Aorta (tissue), 5 donors: ENCODE data around the gene PCDHGB1. TPM values are rescaled to one million over a fixed set of nuclear protein-coding genes. Genes with fewer than 3 reads are reported as not detected.
"Not testable (repeated sequence)": the region's sequence is repeated elsewhere in the genome, so short reads cannot be mapped to it uniquely, and the experiment has no call there.

Experiments
- ATAC-seq: fragments of 200-7000 bp; cut with Tn5 transposase; one replicate; pipeline ENCODE4 v1.9.1; 2022; ENCODE audit warnings: moderate library complexity; ENCODE audit not compliant: low FRiP score
- DNase-seq, 2 donors: peaks; one replicate each; pipeline ENCODE4 v3.0.0-alpha.2; 2020
- H3K27ac ChIP-seq, 2 donors: one replicate each; pipeline ENCODE4 v1.5.1; 2013; ENCODE audit warnings: low read length in 2 of 2, mild to moderate bottlenecking in 2 of 2, moderate library complexity in 2 of 2, control low read depth in 1 of 2, inconsistent platforms in 1 of 2, low read depth in 1 of 2
- H3K27me3 ChIP-seq, 2 donors: one replicate each; pipeline ENCODE4 v1.6.1; 2013; ENCODE audit warnings: control low read depth in 1 of 2, low read length in 1 of 2, mild to moderate bottlenecking in 1 of 2, moderate library complexity in 1 of 2; ENCODE audit not compliant: insufficient read depth in 2 of 2, control insufficient read depth in 1 of 2
- H3K36me3 ChIP-seq, 2 donors: one replicate each; pipeline ENCODE4 v1.6.1; 2013; ENCODE audit warnings: control low read depth in 1 of 2, low read length in 1 of 2, mild to moderate bottlenecking in 1 of 2; ENCODE audit not compliant: insufficient read depth in 2 of 2, control insufficient read depth in 1 of 2
- H3K4me1 ChIP-seq, 2 donors: one replicate each; pipeline ENCODE4 v1.6.1; 2013; ENCODE audit warnings: low read length in 2 of 2, control low read depth in 1 of 2, mild to moderate bottlenecking in 1 of 2, moderate library complexity in 1 of 2; ENCODE audit not compliant: insufficient read depth in 2 of 2, control insufficient read depth in 1 of 2
- H3K4me3 ChIP-seq, 2 donors: one replicate each; pipeline ENCODE4 v1.5.1; 2013; ENCODE audit warnings: low read length in 2 of 2, control low read depth in 1 of 2, mild to moderate bottlenecking in 1 of 2
- H3K9me3 ChIP-seq: one replicate; pipeline ENCODE4 v1.6.1; 2013; ENCODE audit warnings: mild to moderate bottlenecking, low read length; ENCODE audit not compliant: control insufficient read depth
- WGBS, 2 donors: extraction: QIAGEN DNeasy Blood & Tissue Kit; methylation state at CpG; one replicate each; pipeline ENCODE4 v1.1.7; 2013; 5-methylcytosine and 5-hydroxymethylcytosine counted together
- intact Hi-C, 2 donors: fragments of 100-400 bp; cut with DNase I; formaldehyde crosslinking; loops; one replicate each; pipeline versions ENCODE4 v1.14.2 to v1.15.0; 2022
- polyA plus RNA-seq, 2 donors: library from polyadenylated mRNA; stranded (reverse); fragments of 200-250 nt; gene quantifications; one replicate each; pipeline ENCODE4 v1.2.3, GENCODE V29; 2013
- total RNA-seq, 2 donors: library from RNA; stranded (reverse); fragmentation: NEBNext Ultra II Directional; extraction: Animal tissue kit (Norgen Biotek cat#: 25700); gene quantifications; one replicate each; pipeline ENCODE4 v1.2.1, GENCODE V29; 2021
- donor health status: healthy with polysubstance abuse.
- donor health status: Bipolar disorder and iron deficiency.
- donor health status: DM: no; HTN: no; CAD: no.
- donor health status: DM: no; HTN: no; CAD: no.
- donor health status: DM: yes; HTN: yes; CAD: no.

PCDHGB1 gene
- total and polyA plus RNA-seq, 4 donors = 0.75 to 6.5 (median 2.2) TPM

GRCh38 chr5:141322261-141322660 lies 27.6 kb upstream of the PCDHGB1 start:
- ATAC-seq = no peak
- no peaks in the 10 kb centered on the region for H3K27me3 ChIP-seq
- H3K4me3 ChIP-seq = no peak overlapping the region
- H3K27ac ChIP-seq = no peak overlapping the region
- peaks cover 0 to 2% of the 10 kb centered on the region in 2 donors for H3K4me1 ChIP-seq
- WGBS, 2 donors = 85 to 91% methylated on average over 3 of the region's 3 CpGs
- no peak for DNase-seq
- H3K36me3 ChIP-seq = peaks cover 1 to 5% of the 10 kb centered on the region in 2 donors
- H3K9me3 ChIP-seq = peaks cover 8% of the 10 kb centered on the region
- intact Hi-C loops = loop anchor here (5.0 to 10.0 kb wide), 2 partner anchors 77 to 240 kb away; partner anchors contain the start of gene PCDHB15 (in 1 of the 2)

- no peak overlapping the region for H3K27ac ChIP-seq
- peaks cover 14% of the 10 kb centered on the region for H3K9me3 ChIP-seq
- H3K4me1 ChIP-seq = peaks cover 0 to 2% of the 10 kb centered on the region in 2 donors
- 7 to 9% methylated on average over 27 of the region's 27 CpGs for WGBS, 2 donors
- DNase-seq (peak; percentile 81 to 83), ATAC-seq (peak; percentile 68)
- H3K4me3 ChIP-seq = peak overlapping the region; percentile 28 to 52
- intact Hi-C loops = loop anchor here in 1 of 2 donors (10.0 kb wide), 1 partner anchor 81 kb away; the partner anchor contains the start of gene PCDHB15
- no peaks in the 10 kb centered on the region for H3K36me3 ChIP-seq
- no peaks in the 10 kb centered on the region for H3K27me3 ChIP-seq
Measured at GRCh38 chr5:141326088-141326854, 23.6 kb upstream of the PCDHGB1 start.

- no peaks in the 10 kb centered on the region for H3K4me1 ChIP-seq
- ATAC-seq (no peak), DNase-seq (no peak)
- peaks cover 0 to 2% of the 10 kb centered on the region in 2 donors for H3K27me3 ChIP-seq
- intact Hi-C loops = loop anchor here in 1 of 2 donors (10.0 kb wide), 1 partner anchor 83 kb away; the partner anchor contains the start of gene PCDHB15
- H3K27ac ChIP-seq = no peak overlapping the region
- no peaks in the 10 kb centered on the region for H3K36me3 ChIP-seq
- WGBS, 2 donors = 79 to 85% methylated on average over 8 of the region's 8 CpGs
- H3K9me3 ChIP-seq = peaks cover 24% of the 10 kb centered on the region
- H3K4me3 ChIP-seq = no peak overlapping the region
Measured at GRCh38 chr5:141328231-141328630, 21.7 kb upstream of the PCDHGB1 start.

GRCh38 chr5:141330299-141331080 lies 19.4 kb upstream of the PCDHGB1 start, which contains the start of gene PCDHGA1:
Gene PCDHGA1, plus strand, starts transcription at chr5:141330514.
- Histone ChIP-seq H3K4me1 (no peaks in the 10 kb centered on the region), H3K4me3 (no peak within 1 kb of the TSS), H3K27ac (no peak within 1 kb of the TSS), H3K36me3 (no peaks in the 10 kb centered on the region), H3K9me3 (peaks cover 28% of the 10 kb centered on the region), H3K27me3 (peaks cover 0 to 2% of the 10 kb centered on the region in 2 donors)
- intact Hi-C loops = no loop called here
- 17 to 23% methylated on average over 21 of the region's 21 CpGs for WGBS, 2 donors
- DNase-seq (no peak), ATAC-seq (no peak)

GRCh38 chr5:141332571-141332970 lies 17.3 kb upstream of the PCDHGB1 start:
- intact Hi-C loops, H3K4me3 ChIP-seq: not testable (repeated sequence)

GRCh38 chr5:141338538-141339306 lies 11.2 kb upstream of the PCDHGB1 start, which contains the start of gene PCDHGA2:
Gene PCDHGA2, plus strand, starts transcription at chr5:141338760.
- intact Hi-C loops = loop anchor here in 1 of 2 donors (5.0 kb wide), 1 partner anchor 224 kb away; no protein-coding TSS in a partner anchor

More at GRCh38 chr5:141332571-141332970, 17.3 kb upstream of the PCDHGB1 start:
- DNase-seq, ATAC-seq, H3K27me3 ChIP-seq, H3K4me1 ChIP-seq, H3K27ac ChIP-seq, H3K36me3 ChIP-seq: not testable (repeated sequence)
- peaks cover 28% of the 10 kb centered on the region for H3K9me3 ChIP-seq
- WGBS, 2 donors = 23 to 32% methylated on average over 33 to 39 of the region's 39 CpGs

GRCh38 chr5:141340781-141341354 lies 9.0 kb upstream of the PCDHGB1 start:
- ATAC-seq, H3K27me3 ChIP-seq, DNase-seq, H3K36me3 ChIP-seq, intact Hi-C loops, H3K4me1 ChIP-seq, H3K27ac ChIP-seq: not testable (repeated sequence)
- Histone ChIP-seq H3K4me3 (peak overlapping the region in 1 of 2 donors; percentile 15), H3K9me3 (peaks cover 38% of the 10 kb centered on the region)
- WGBS, 2 donors = 38 to 57% methylated on average over 30 to 45 of the region's 45 CpGs

More at GRCh38 chr5:141338538-141339306, 11.2 kb upstream of the PCDHGB1 start, which contains the start of gene PCDHGA2:
- ATAC-seq (peak; percentile 68), DNase-seq (no peak)
- Histone ChIP-seq H3K4me3 (no peak within 1 kb of the TSS), H3K27me3 (peaks cover 0 to 1% of the 10 kb centered on the region in 2 donors), H3K4me1 (no peaks in the 10 kb centered on the region), H3K27ac (no peak within 1 kb of the TSS), H3K9me3 (peaks cover 26% of the 10 kb centered on the region), H3K36me3 (no peaks in the 10 kb centered on the region)
- 4 to 9% methylated on average over 27 of the region's 27 CpGs for WGBS, 2 donors
